ENCODE results near the gene AGRN.

GRCh38 chr1:1068517-1069055 is 48.7 kb downstream of the AGRN start:
- no peak for TF ChIP-seq POLR2A (IDR thresholded peaks at IDR 0.05; ENCODE audit: extremely low read depth, insufficient read length)
- no peak for TF ChIP-seq CTCF (IDR thresholded peaks at IDR 0.05; ENCODE audit: low read depth, low read length)
- no peak for TF ChIP-seq MYC (IDR thresholded peaks at IDR 0.05; ENCODE audit: low read depth, low read length)
